HEK293 (cell line): ENCODE data around the gene MSI2.
A peak's percentile ranks its signal among the peaks of the same experiment; 100 is the strongest.

Experiments
- EGR2 ChIP-seq: fragments of 450-650 bp; formaldehyde crosslinking; IDR thresholded peaks from 2 replicates; pipeline ENCODE4 v1.5.1; 2016; ENCODE audit warnings: low read depth, missing biosample characterization, missing genetic modification characterization
- FEZF1 ChIP-seq: fragments of 450-650 bp; formaldehyde crosslinking; IDR thresholded peaks from 2 replicates; pipeline ENCODE4 v1.5.1; 2016; ENCODE audit warnings: missing biosample characterization, missing genetic modification characterization
- GLIS1 ChIP-seq: fragments of 450-650 bp; formaldehyde crosslinking; IDR thresholded peaks from 2 replicates; pipeline ENCODE4 v1.5.1; 2016; ENCODE audit warnings: missing biosample characterization, missing genetic modification characterization
- GLIS2 ChIP-seq: fragments of 450-650 bp; formaldehyde crosslinking; IDR thresholded peaks from 2 replicates; pipeline ENCODE4 v1.5.1; 2016; ENCODE audit warnings: missing biosample characterization, missing genetic modification characterization
- KLF1 ChIP-seq: fragments of 450-650 bp; formaldehyde crosslinking; IDR thresholded peaks from 2 replicates; pipeline ENCODE4 v1.5.1; 2016; ENCODE audit warnings: missing biosample characterization, missing genetic modification characterization
- OSR2 ChIP-seq: fragments of 450-650 bp; formaldehyde crosslinking; IDR thresholded peaks from 2 replicates; pipeline ENCODE4 v1.5.1; 2016; ENCODE audit warnings: missing biosample characterization, missing genetic modification characterization
- WT1 ChIP-seq: fragments of 450-650 bp; formaldehyde crosslinking; IDR thresholded peaks from 2 replicates; pipeline ENCODE4 v1.5.1; 2016; ENCODE audit warnings: missing biosample characterization, missing genetic modification characterization
- ZFP37 ChIP-seq: fragments of 450-650 bp; formaldehyde crosslinking; IDR thresholded peaks from 2 replicates; pipeline ENCODE4 v1.5.1; 2016; ENCODE audit warnings: missing biosample characterization, missing genetic modification characterization
- ZIC2 ChIP-seq: fragments of 450-650 bp; formaldehyde crosslinking; IDR thresholded peaks from 2 replicates; pipeline ENCODE4 v1.5.1; 2016; ENCODE audit warnings: missing biosample characterization, missing genetic modification characterization
- ZNF138 ChIP-seq: fragments of 450-650 bp; formaldehyde crosslinking; IDR thresholded peaks from 2 replicates; pipeline ENCODE4 v1.5.1; 2016; ENCODE audit warnings: missing biosample characterization, missing genetic modification characterization, borderline replicate concordance
- ZNF292 ChIP-seq: fragments of 450-650 bp; formaldehyde crosslinking; IDR thresholded peaks from 2 replicates; pipeline ENCODE4 v1.5.1; 2016; ENCODE audit warnings: low read depth, missing biosample characterization, missing genetic modification characterization, borderline replicate concordance
- ZNF335 ChIP-seq: fragments of 450-650 bp; formaldehyde crosslinking; conservative IDR thresholded peaks from 2 replicates; pipeline ENCODE4 v1.5.1; 2016; ENCODE audit warnings: missing biosample characterization, missing genetic modification characterization
- ZNF394 ChIP-seq: fragments of 450-650 bp; formaldehyde crosslinking; IDR thresholded peaks from 2 replicates; pipeline ENCODE4 v1.5.1; 2016; ENCODE audit warnings: missing biosample characterization, missing genetic modification characterization, mild to moderate bottlenecking, moderate library complexity, borderline replicate concordance
- ZNF473 ChIP-seq: fragments of 450-650 bp; formaldehyde crosslinking; IDR thresholded peaks from 2 replicates; pipeline ENCODE4 v1.5.1; 2017; ENCODE audit warnings: missing biosample characterization, missing genetic modification characterization
- ZNF510 ChIP-seq: fragments of 450-650 bp; formaldehyde crosslinking; IDR thresholded peaks from 2 replicates; pipeline ENCODE4 v1.5.1; 2018; ENCODE audit warnings: mild to moderate bottlenecking, missing genetic modification characterization, missing biosample characterization; ENCODE audit not compliant: insufficient replicate concordance
- ZNF621 ChIP-seq: fragments of 450-650 bp; formaldehyde crosslinking; IDR thresholded peaks from 2 replicates; pipeline ENCODE4 v1.5.1; 2017; ENCODE audit warnings: missing biosample characterization, missing genetic modification characterization
- ZNF645 ChIP-seq: fragments of 450-650 bp; formaldehyde crosslinking; IDR thresholded peaks from 2 replicates; pipeline ENCODE4; 2016; ENCODE audit warnings: missing biosample characterization, missing genetic modification characterization
- TF ChIP-seq, protein P1 (sequence below): fragments of 450-650 bp; formaldehyde crosslinking; IDR thresholded peaks from 2 replicates; pipeline ENCODE4 v1.5.1; 2016; ENCODE audit warnings: missing biosample characterization, missing genetic modification characterization
- TF ChIP-seq, protein P2 (sequence below): sonication (generic); formaldehyde crosslinking; IDR thresholded peaks from 2 replicates; pipeline ENCODE4 v1.8.1; 2022; ENCODE audit warnings: mild to moderate bottlenecking, moderate library complexity, missing genetic modification reagents
- TF ChIP-seq, protein P3 (sequence below): fragments of 450-650 bp; formaldehyde crosslinking; IDR thresholded peaks from 2 replicates; pipeline ENCODE4 v1.5.1; 2016; ENCODE audit warnings: missing biosample characterization, missing genetic modification characterization
- TF ChIP-seq, protein P4 (sequence below): fragments of 450-650 bp; formaldehyde crosslinking; IDR thresholded peaks from 2 replicates; pipeline ENCODE4 v1.5.1; 2017; ENCODE audit warnings: missing biosample characterization, mild to moderate bottlenecking, missing genetic modification characterization, moderate library complexity

The MSI2 gene

DNA sequence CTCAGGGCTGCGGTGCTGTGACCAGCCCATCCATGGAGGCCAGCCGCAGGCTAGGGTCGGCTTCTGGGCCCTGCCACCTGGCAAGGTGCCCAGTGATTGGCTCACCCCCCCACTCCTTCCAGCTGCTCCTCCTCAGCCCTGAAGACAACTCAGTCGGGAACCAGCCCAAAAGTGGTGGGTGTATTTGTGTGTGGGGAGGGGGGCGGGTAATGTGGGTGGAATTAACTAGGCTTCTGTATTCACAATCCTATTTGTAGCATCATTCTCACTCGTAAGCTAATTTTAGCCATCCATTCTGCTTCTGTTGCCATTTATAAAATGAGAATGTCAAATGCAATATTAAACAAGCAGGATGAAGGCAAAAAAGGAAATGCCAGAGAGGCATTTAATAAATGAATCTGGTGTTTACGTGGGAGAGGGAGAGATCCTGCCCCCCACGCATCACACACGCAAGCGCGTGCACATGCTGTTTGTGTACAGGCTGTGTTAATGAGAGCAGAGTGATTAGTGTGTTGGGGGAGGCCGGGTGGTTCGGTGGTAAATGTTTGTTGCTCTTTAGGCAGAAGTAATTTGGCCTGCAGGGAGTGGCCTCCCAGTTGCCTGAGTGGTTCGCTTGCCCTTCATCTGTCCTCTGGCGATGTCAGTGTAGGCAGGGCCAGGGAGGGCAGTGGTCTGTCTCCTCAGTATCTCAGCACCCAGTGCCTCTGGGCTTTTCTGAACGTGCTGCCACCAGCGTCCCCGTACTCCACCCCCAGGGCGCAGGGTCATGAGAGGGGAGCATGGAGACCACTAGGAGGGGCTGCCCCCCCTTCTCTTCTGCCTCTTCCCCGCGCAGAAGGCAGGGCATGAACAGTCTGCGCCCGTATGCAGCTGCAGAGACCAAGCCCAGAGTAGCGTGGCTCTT is 348.7 kb downstream of the MSI2 start (continued):
- TF ChIP-seq ZFP37 (tag by site-specific recombination) (no peak), KLF1 (peak; percentile 46; the same call in 1 of the 2 replicates), OSR2 (tag by site-specific recombination) (0 out of 2 replicates have a peak, but pooled peaks have one; percentile 7), ZNF473 (tag by site-specific recombination) (no peak), GLIS1 (tag by site-specific recombination) (peak; percentile 85), ZNF394 (tag by site-specific recombination) (peak; percentile 15; the same call in 1 of the 2 replicates), WT1 (tag by site-specific recombination) (peak; percentile 86), ZNF510 (tag by site-specific recombination) (no peak), ZNF292 (tag by site-specific recombination) (no peak), ZNF138 (tag by site-specific recombination) (no peak), ZNF645 (tag by site-specific recombination) (no peak), ZNF621 (tag by site-specific recombination) (no peak), ZIC2 (no peak), FEZF1 (tag by site-specific recombination) (0 out of 2 replicates have a peak, but pooled peaks have one; percentile 26), GLIS2 (peak; percentile 46), ZNF335 (tag by site-specific recombination) (peak; percentile 44; the same call in 1 of the 2 replicates), EGR2 (peak; percentile 98)
- TF ChIP-seq, protein P1, sequence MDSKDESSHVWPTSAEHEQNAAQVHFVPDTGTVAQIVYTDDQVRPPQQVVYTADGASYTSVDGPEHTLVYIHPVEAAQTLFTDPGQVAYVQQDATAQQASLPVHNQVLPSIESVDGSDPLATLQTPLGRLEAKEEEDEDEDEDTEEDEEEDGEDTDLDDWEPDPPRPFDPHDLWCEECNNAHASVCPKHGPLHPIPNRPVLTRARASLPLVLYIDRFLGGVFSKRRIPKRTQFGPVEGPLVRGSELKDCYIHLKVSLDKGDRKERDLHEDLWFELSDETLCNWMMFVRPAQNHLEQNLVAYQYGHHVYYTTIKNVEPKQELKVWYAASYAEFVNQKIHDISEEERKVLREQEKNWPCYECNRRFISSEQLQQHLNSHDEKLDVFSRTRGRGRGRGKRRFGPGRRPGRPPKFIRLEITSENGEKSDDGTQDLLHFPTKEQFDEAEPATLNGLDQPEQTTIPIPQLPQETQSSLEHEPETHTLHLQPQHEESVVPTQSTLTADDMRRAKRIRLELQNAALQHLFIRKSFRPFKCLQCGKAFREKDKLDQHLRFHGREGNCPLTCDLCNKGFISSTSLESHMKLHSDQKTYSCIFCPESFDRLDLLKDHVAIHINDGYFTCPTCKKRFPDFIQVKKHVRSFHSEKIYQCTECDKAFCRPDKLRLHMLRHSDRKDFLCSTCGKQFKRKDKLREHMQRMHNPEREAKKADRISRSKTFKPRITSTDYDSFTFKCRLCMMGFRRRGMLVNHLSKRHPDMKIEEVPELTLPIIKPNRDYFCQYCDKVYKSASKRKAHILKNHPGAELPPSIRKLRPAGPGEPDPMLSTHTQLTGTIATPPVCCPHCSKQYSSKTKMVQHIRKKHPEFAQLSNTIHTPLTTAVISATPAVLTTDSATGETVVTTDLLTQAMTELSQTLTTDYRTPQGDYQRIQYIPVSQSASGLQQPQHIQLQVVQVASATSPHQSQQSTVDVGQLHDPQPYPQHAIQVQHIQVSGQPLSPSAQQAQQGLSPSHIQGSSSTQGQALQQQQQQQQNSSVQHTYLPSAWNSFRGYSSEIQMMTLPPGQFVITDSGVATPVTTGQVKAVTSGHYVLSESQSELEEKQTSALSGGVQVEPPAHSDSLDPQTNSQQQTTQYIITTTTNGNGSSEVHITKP = no peak
- TF ChIP-seq, protein P2, sequence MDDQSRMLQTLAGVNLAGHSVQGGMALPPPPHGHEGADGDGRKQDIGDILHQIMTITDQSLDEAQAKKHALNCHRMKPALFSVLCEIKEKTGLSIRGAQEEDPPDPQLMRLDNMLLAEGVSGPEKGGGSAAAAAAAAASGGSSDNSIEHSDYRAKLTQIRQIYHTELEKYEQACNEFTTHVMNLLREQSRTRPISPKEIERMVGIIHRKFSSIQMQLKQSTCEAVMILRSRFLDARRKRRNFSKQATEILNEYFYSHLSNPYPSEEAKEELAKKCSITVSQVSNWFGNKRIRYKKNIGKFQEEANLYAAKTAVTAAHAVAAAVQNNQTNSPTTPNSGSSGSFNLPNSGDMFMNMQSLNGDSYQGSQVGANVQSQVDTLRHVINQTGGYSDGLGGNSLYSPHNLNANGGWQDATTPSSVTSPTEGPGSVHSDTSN = 0 out of 2 replicates have a peak, but pooled peaks have one; percentile 26
- TF ChIP-seq, protein P3, sequence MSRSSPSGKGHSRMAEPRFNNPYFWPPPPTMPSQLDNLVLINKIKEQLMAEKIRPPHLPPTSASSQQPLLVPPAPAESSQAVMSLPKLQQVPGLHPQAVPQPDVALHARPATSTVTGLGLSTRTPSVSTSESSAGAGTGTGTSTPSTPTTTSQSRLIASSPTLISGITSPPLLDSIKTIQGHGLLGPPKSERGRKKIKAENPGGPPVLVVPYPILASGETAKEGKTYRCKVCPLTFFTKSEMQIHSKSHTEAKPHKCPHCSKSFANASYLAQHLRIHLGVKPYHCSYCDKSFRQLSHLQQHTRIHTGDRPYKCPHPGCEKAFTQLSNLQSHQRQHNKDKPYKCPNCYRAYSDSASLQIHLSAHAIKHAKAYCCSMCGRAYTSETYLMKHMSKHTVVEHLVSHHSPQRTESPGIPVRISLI (tag by site-specific recombination) = no peak
- TF ChIP-seq, protein P4, sequence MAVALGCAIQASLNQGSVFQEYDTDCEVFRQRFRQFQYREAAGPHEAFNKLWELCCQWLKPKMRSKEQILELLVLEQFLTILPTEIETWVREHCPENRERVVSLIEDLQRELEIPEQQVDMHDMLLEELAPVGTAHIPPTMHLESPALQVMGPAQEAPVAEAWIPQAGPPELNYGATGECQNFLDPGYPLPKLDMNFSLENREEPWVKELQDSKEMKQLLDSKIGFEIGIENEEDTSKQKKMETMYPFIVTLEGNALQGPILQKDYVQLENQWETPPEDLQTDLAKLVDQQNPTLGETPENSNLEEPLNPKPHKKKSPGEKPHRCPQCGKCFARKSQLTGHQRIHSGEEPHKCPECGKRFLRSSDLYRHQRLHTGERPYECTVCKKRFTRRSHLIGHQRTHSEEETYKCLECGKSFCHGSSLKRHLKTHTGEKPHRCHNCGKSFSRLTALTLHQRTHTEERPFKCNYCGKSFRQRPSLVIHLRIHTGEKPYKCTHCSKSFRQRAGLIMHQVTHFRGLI (tag by site-specific recombination) = 0 out of 2 replicates have a peak, but pooled peaks have one; percentile 47
- TF ChIP-seq, all 188 proteins: peak for 17
